HepG2 (cell line): Measurements from ENCODE around the gene CCNB1IP1. TPM values are rescaled to one million over a fixed set of nuclear protein-coding genes. Genes with fewer than 3 reads are reported as not detected.
A peak's percentile ranks its signal among the peaks of the same experiment; 100 is the strongest.

Source experiments
- ARID4A ChIP-seq: sonication (generic); formaldehyde crosslinking; IDR thresholded peaks from 2 replicates; pipeline ENCODE4 v1.5.0; 2020; ENCODE audit warnings: mild to moderate bottlenecking, missing genetic modification reagents, borderline replicate concordance
- BORCS8-MEF2B ChIP-seq: sonication (generic); formaldehyde crosslinking; IDR thresholded peaks from 2 replicates; pipeline ENCODE4 v1.8.0; 2022; ENCODE audit warnings: mild to moderate bottlenecking, missing genetic modification reagents
- CREB1 ChIP-seq, 2 experiments: fragments of 450-650 bp in 1 of 2; IDR thresholded peaks; 2 replicates each; pipeline ENCODE4 v1.6.1; 2016 to 2017; ENCODE audit warnings: control low read depth in 1 of 2, mild to moderate bottlenecking in 1 of 2, missing compliant biosample characterization in 1 of 2, missing genetic modification characterization in 1 of 2
- ELF3 ChIP-seq: IDR thresholded peaks from 2 replicates; pipeline ENCODE4 v1.6.1; 2016; ENCODE audit warnings: missing genetic modification reagents, missing compliant biosample characterization
- FUBP1 ChIP-seq: sonication (generic); formaldehyde crosslinking; IDR thresholded peaks from 2 replicates; pipeline ENCODE4 v1.5.1; 2020; ENCODE audit warnings: missing genetic modification reagents, mild to moderate bottlenecking, borderline replicate concordance
- KLF11 ChIP-seq: IDR thresholded peaks from 2 replicates; pipeline ENCODE4 v1.6.1; 2016; ENCODE audit warnings: missing compliant biosample characterization
- NR0B2 ChIP-seq: sonication (generic); formaldehyde crosslinking; IDR thresholded peaks from 2 replicates; pipeline ENCODE4 v1.4.0; 2020; ENCODE audit warnings: mild to moderate bottlenecking, missing genetic modification reagents
- NR2C2 ChIP-seq: sonication (generic); formaldehyde crosslinking; IDR thresholded peaks from 2 replicates; pipeline ENCODE4 v1.4.0; 2020; ENCODE audit warnings: missing genetic modification reagents, mild to moderate bottlenecking, moderate library complexity, borderline replicate concordance
- POLR2G ChIP-seq: fragments of 200-400 bp; formaldehyde crosslinking; IDR thresholded peaks from 2 replicates; pipeline ENCODE4 v1.6.1; 2018; ENCODE audit warnings: mild to moderate bottlenecking, low read depth, low read length, moderate library complexity
- PRMT3 ChIP-seq: sonication (generic); formaldehyde crosslinking; IDR thresholded peaks from 2 replicates; pipeline ENCODE4 v1.8.1; 2022; ENCODE audit warnings: low read depth, mild to moderate bottlenecking, moderate library complexity, missing genetic modification reagents, borderline replicate concordance
- SCMH1 ChIP-seq: sonication (generic); formaldehyde crosslinking; IDR thresholded peaks from 2 replicates; pipeline ENCODE4 v1.9.0; 2021; ENCODE audit warnings: missing genetic modification reagents, mild to moderate bottlenecking, borderline replicate concordance
- SMAD1 ChIP-seq: sonication (generic); formaldehyde crosslinking; IDR thresholded peaks from 2 replicates; pipeline ENCODE4 v1.4.0; 2020; ENCODE audit warnings: missing genetic modification reagents, low read depth, mild to moderate bottlenecking, borderline replicate concordance
- SMARCE1 ChIP-seq: fragments of 450-650 bp; IDR thresholded peaks from 2 replicates; pipeline ENCODE4 v1.6.1; 2017; ENCODE audit warnings: borderline replicate concordance
- TFAP4 ChIP-seq: sonication (generic); IDR thresholded peaks from 2 replicates; pipeline ENCODE4 v1.6.1; 2016; ENCODE audit warnings: low read depth, borderline replicate concordance
- ZBTB43 ChIP-seq: sonication (generic); formaldehyde crosslinking; conservative IDR thresholded peaks from 2 replicates; pipeline ENCODE4 v1.4.0; 2020; ENCODE audit warnings: missing genetic modification reagents
- ZNF34 ChIP-seq: sonication (generic); formaldehyde crosslinking; IDR thresholded peaks from 2 replicates; pipeline ENCODE4 v1.4.0; 2020; ENCODE audit warnings: mild to moderate bottlenecking, missing genetic modification reagents, borderline replicate concordance
- ZNF557 ChIP-seq: sonication (generic); formaldehyde crosslinking; IDR thresholded peaks from 2 replicates; pipeline ENCODE4 v1.4.0; 2020; ENCODE audit warnings: missing genetic modification reagents
- polyA plus RNA-seq, 8 experiments: library from polyadenylated mRNA; depleted of rRNA in 3 of 8; stranded (reverse) in 7 of 8; unstranded in 1 of 8; fragments of >200 nt; fragmentation: Illumina TruSeq in 4 of 8; extraction: Trizol in 4 of 8; gene quantifications; 2 replicates each; pipeline versions ENCODE4 v1.2.1 to v1.2.3, GENCODE V29; 2011 to 2016; ENCODE audit warnings: low read depth in 4 of 8, missing spikeins in 1 of 8, mixed read lengths in 1 of 8; ENCODE audit not compliant: insufficient read depth in 1 of 8
- total RNA-seq, 5 experiments: library from RNA; depleted of rRNA; stranded (reverse); fragments of >200 nt; fragmentation: Illumina TruSeq; extraction: Trizol; gene quantifications; 2 replicates each; pipeline ENCODE4 v1.2.3, GENCODE V29; 2016; ENCODE audit warnings: low read depth in 1 of 5

The CCNB1IP1 gene
- total and polyA plus RNA-seq, 2 of the 13 experiments (the other 11 are each of a cell fraction or from before 2014, with no cell fraction given): 98.3 to 125 TPM

GRCh38 chr14:20343092-20343861 is 10.2 kb upstream of the CCNB1IP1 start, which contains the start of gene PARP2 (continued):
- TF ChIP-seq ZBTB43 (CRISPR knock-in tag) (peak; percentile 73; the same call in 1 of the 2 replicates), BORCS8-MEF2B (CRISPR knock-in tag) (peak; percentile 96), SCMH1 (CRISPR knock-in tag) (no peak), NR0B2 (CRISPR knock-in tag) (0 out of 2 replicates have a peak, but pooled peaks have one; percentile 57), KLF11 (CRISPR knock-in tag) (no peak), SMARCE1 (no peak), CREB1 (IDR thresholded peaks at IDR 0.05) (peak; percentile 100), CREB1 (CRISPR knock-in tag; IDR thresholded peaks at IDR 0.05) (peak; percentile 99), ARID4A (CRISPR knock-in tag) (peak; percentile 95), FUBP1 (CRISPR knock-in tag) (no peak), TFAP4 (peak; percentile 56; the same call in 1 of the 2 replicates), SMAD1 (0 out of 2 replicates have a peak, but pooled peaks have one; percentile 86), ELF3 (CRISPR knock-in tag) (peak; percentile 66), NR2C2 (CRISPR knock-in tag) (peak; percentile 53), ZNF557 (CRISPR knock-in tag) (no peak; the same call in 1 of the 2 replicates), PRMT3 (CRISPR knock-in tag) (peak; percentile 78; the same call in 1 of the 2 replicates), POLR2G (peak; percentile 97), ZNF34 (CRISPR knock-in tag) (0 out of 2 replicates have a peak, but pooled peaks have one; percentile 68)
